ENCODE data around the gene EHD4.

The EHD4 gene

DNA sequence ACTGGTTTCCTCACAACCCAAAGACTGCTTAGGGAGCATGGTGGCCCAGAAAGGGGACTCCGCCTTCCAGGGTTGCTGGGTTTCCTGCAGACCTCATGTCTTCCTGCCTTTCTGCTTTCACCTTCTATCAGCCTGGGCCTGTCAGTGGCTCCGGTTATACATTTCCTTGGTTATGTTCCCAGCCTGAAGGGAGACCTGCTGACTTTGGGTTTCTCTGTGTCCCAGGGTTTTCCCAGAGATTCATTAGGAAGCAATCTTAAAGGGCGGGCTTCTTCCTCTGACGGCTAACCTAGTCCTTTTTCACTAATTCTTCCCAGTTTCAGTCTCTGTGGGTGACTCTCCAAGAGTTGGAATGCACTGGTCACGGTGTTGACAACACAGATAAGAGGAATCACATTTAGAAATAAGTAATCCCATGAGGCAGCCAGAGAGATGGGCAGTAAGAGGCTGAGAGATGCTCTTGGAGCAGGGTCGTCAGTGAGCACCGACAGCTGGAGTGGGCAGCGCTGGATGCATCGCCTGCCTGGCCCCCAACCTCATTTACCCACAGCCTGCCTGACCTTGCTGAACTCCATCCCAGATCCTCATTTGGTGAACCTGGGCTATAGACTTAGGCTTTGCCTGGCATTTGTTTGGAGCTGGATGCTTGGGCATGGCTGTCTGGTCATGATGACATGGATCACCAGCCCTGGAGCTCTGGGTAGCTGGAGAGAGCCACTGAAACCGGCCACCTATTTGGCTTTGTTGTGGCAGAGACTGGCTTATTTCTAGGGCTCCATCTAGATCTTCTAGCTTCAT lies 10.0 kb upstream of the EHD4 start:
- DNase-seq: no peak

DNA sequence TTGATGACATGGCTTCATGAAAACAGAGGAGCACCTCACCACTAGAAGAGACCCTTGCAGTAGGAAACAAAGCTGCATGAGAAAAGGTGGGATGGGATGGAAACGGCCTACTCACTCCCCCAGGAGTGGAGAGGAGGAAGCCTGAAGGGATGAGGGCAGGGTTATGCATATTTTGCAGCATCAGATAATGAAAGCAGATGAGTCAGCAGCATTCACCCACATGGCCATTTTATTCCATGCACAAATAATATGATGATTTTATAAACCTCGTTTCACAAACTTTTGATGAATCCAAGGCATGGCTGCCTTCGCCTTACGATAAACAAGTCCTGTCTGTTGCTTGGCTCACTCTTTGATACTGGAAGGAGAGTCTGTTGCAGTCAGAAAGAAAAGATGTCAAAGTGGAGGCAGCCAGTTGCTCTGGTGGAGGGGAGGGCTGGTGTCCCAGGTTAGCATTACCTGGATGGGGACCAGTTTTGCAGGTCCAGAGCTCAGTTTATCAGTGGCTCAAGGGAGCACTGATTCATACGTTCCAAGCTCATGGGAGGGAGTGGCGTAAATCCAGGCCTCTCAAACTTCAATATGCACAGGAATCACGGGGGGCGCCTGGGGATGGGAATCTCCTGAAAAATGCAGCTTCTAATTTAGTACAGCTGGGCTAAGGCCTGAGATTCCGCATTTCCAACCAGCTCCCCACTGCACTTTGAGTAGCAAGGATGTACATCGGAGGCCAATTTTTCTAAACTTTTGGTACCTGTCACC lies 9.2 kb upstream of the EHD4 start:
- intact Hi-C loops (cut with DNase I): no loop called here
- DNase-seq: no peak

More for the DNA sequence above, 10.0 kb upstream of the EHD4 start:
- intact Hi-C loops (cut with DNase I): no loop called here

DNA sequence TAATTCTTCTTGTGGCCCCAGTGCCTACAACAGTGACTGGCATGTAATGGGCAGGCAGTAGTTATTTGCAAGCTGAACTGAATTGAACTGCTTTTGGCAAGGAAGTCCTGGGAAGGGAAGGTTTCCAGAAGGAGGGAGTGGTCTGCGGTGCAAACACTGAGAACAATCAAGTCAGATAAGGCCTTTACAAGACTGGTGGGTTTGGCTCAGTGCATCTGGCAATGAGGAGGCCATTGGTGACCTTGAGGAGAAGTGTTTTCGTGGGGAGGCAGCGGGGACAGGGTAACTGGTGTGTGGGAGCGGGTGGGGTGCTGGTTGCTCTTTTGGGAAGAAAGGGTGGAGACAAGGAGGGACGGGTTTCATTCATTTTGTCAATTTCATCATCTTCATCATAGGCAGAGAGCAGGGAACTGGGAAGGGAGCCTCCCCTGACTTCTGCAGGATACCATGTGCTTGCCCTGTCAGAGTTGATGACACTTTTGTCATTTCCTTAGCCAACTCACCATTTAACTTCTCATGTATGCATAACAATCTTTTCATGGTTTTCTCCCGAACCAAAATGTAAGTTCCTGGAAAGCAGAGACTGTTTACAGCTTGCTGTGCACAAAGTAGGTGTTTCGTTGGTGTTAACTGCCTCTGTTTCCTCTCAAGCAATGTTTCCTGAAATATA lies 8.4 kb upstream of the EHD4 start:
- DNase-seq: peak in 1 of 10 donors; percentile 43
- intact Hi-C loops (cut with DNase I): no loop called here

- intact Hi-C loops (cut with DNase I): no loop called here
- peak in 1 of 10 donors; percentile 44 for DNase-seq
Observed at GRCh38 chr15:41979493-41980266, 7.3 kb upstream of the EHD4 start.

- intact Hi-C loops (cut with DNase I): no loop called here
- no peak for DNase-seq
Observed at GRCh38 chr15:41978534-41978933, 6.2 kb upstream of the EHD4 start.

DNA sequence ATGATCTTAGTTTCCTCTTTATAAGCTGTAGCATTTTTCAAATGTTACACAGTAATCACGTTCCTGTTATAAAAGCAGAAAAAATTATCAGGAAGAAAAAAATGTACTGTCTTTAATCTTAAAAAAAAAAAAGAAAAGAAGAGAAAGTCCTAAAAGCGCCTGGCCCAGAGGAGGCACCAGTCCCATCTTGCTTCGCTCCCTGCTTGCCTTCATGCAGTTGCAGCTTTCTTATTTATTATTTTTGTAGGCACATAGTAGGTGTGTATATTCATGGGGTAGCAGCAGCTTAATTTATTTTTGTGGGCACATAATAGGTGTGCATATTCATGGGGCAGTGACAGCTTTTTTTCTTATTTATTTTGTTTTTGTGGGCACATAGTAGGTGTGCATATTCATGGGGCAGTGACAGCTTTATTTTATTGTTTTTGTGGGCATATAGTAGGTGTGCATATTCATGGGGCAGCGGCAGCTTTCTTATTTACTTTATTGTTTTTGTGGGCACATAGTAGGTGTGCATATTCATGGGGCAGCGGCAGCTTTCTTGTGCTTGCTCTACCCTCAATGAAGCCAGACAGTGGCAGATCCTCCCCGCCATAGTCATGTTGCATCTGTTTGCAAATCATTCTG lies 5.5 kb upstream of the EHD4 start:
- DNase-seq: no peak
- intact Hi-C loops (cut with DNase I): no loop called here

DNA sequence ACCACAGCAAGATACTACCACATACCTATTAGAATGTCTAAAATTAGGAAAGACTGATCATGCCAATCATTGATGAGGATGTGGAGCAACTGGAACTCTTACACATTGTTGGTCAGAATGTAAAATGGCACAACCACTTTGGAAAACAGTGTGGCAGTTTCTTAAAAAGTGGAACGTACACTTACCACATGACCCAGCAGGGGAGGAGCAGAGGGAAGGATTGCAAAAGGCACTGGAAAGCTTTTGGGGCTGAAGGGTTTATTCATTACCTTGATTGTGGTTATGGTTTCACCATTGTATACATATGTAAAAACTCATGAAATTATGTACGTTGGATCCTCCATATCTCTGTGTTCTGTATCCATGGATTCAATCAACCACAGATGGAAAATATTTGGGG lies 3.3 kb upstream of the EHD4 start:
- DNase-seq: no peak
- intact Hi-C loops (cut with DNase I): no loop called here

GRCh38 chr15:41974041-41974440 lies 1.7 kb upstream of the EHD4 start:
- DNase-seq: no peak
- intact Hi-C loops (cut with DNase I): no loop called here

DNA sequence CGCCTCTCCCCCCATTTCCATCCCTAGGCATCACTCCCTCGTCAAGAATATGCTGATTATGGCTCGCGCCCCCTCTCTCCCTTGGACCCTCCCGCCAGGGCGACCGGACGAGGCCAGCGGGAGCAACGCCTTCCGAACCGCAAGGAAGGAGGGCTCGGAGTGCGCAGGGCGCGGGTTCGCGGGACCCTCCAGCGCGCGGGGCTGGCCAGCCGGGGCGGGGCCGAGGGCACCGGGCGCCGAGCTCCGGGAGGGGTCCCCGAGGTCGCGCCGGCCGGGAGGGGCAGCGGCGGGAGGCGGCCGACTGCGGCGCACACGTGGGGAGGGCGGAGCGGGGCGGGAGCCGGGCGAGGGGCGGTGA lies 483 bp downstream of the EHD4 start:
- peak in 1 of 10 donors; percentile 36 for DNase-seq
- intact Hi-C loops (cut with DNase I): no loop called here

GRCh38 chr15:41971089-41971894 lies 1.1 kb downstream of the EHD4 start:
- intact Hi-C loops (cut with DNase I): no loop called here
- DNase-seq: peak in 2 of 10 donors; percentile 33 to 77

- no peak for DNase-seq
- intact Hi-C loops (cut with DNase I): no loop called here
Observed at GRCh38 chr15:41970456-41970855, 1.9 kb downstream of the EHD4 start.

DNA sequence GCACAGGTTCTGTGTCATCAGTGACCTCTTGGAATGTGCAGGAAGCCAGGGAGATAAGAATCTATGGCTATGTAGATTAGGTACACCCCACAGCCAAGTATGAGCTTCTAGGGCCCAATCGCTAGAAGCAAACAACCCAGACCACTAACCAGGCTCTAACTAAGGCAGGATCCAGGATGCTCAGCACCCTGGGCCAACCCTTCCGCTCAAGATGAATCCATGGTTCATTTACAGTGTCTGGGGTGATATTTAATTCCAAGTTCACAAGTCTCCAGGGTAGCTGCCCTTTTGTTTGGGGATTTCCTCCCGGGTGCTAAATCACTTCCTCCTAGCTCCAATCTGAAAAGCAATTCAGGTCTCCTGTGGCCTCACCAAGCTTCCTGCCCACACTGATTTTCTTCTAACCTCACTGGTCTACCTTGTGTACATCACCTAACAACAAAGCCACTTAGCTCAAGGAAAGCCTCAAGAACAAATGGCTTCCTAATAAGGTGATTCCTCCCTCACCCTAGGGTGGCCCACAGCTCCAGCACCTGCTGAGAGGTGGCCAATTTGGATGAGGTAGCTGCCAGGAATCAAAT lies 2.4 kb downstream of the EHD4 start:
- intact Hi-C loops (cut with DNase I): no loop called here

DNA sequence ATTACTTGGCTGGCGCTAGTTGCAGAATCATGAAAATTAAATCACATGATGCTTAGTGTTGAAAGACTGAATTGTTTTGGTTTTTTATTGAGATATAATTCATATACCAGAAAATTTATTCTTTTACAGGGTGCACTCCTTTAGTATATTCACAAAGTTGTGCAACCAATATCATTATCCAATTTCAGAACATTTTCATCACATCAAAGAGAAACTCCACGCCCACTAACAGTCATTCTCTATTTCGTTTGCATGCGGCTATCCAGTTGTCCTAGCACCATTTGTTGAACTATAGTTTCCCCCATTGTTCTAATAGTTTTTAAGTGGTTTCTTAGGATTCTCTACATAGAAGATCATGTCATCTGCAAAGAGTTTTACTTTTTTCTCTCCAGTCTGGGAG lies 3.7 kb downstream of the EHD4 start:
- intact Hi-C loops (cut with DNase I): no loop called here
- DNase-seq: no peak

More for the DNA sequence above, 2.4 kb downstream of the EHD4 start:
- no peak for DNase-seq

DNA sequence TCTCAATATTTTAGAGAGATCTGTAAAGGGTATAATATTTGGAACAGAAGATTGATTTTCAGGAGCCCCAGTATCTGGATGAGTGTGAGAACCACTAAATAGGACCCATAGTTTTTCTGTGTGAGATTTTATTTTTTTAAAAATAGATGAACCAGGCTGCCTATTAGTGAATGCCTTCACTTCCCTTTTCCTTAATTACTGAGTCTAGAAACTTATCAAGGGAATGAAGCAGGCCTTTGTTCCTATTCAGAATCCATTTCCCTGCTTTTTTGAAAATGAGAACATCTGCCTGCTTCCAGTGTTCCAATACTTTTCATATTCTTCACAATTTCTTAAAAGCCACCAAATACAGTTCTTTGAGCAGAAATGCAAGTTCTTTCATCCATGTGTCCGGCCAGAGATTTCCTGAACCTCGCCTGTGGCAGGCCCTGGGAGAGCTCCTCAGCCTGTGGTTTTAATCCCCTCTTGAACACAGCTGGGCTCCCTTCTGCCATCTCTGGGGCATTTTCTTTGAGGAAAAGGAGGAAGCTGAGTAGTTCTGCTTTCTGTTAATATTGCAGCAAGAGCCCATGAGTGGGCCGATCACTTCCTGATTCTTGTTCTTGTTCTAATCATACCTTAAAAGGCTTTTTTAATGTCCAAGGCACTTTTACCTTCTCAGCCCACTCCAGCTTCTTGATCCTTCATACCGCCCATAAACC lies 4.7 kb downstream of the EHD4 start:
- no peak for DNase-seq
- intact Hi-C loops (cut with DNase I): no loop called here

GRCh38 chr15:41966920-41967465 lies 5.4 kb downstream of the EHD4 start:
- intact Hi-C loops (cut with DNase I): no loop called here
- DNase-seq: no peak

- intact Hi-C loops (cut with DNase I): no loop called here
- no peak for DNase-seq
Observed at GRCh38 chr15:41966414-41966812, 5.9 kb downstream of the EHD4 start.

- intact Hi-C loops (cut with DNase I): no loop called here
- DNase-seq: no peak
Observed at GRCh38 chr15:41965441-41966413, 6.6 kb downstream of the EHD4 start.
